Stomach smooth muscle (tissue), 2 donors: ENCODE data around the gene MZB1.
"Not testable (repeated sequence)": the region's sequence is repeated elsewhere in the genome, so short reads cannot be mapped to it uniquely, and the experiment has no call there.

Source experiments
- H3K27ac ChIP-seq: one replicate; pipeline ENCODE4 v1.7.0; 2013; ENCODE audit warnings: mild to moderate bottlenecking, low read length, inconsistent platforms
- H3K27me3 ChIP-seq, 2 donors: one replicate each; pipeline ENCODE4 v1.7.0; 2013; ENCODE audit warnings: low read length in 2 of 2; ENCODE audit not compliant: insufficient read depth in 2 of 2, control insufficient read depth in 1 of 2
- H3K36me3 ChIP-seq, 2 donors: one replicate each; pipeline ENCODE4 v1.7.0; 2013; ENCODE audit warnings: low read length in 2 of 2; ENCODE audit not compliant: control insufficient read depth in 2 of 2, insufficient read depth in 2 of 2
- H3K4me1 ChIP-seq: one replicate; pipeline ENCODE4 v1.7.0; 2013; ENCODE audit warnings: low read length; ENCODE audit not compliant: control insufficient read depth, insufficient read depth
- H3K4me3 ChIP-seq, 2 donors: one replicate each; pipeline ENCODE4 v1.7.0; 2013; ENCODE audit warnings: low read length in 2 of 2
- H3K9ac ChIP-seq, 2 donors: one replicate each; pipeline ENCODE4 v1.7.0; 2013; ENCODE audit warnings: low read length in 2 of 2, mild to moderate bottlenecking in 1 of 2
- H3K9me3 ChIP-seq, 2 donors: one replicate each; pipeline ENCODE4 v1.7.0; 2013; ENCODE audit warnings: low read length in 2 of 2; ENCODE audit not compliant: control insufficient read depth in 2 of 2
- donor health status: healthy.
- donor health status: Pancreatic carcinoma.

The MZB1 gene

GRCh38 chr5:139391570-139392323 is 2.0 kb upstream of the MZB1 start:
- Histone ChIP-seq H3K27ac (no peak overlapping the region), H3K27me3 (peaks cover 14 to 40% of the 10 kb centered on the region in 2 donors), H3K36me3 (no peaks in the 10 kb centered on the region), H3K4me3 (no peak overlapping the region), H3K4me1 (peaks cover 38% of the 10 kb centered on the region), H3K9me3 (no peaks in the 10 kb centered on the region), H3K9ac (no peak overlapping the region)

- Histone ChIP-seq H3K27ac (no peak overlapping the region), H3K9me3 (no peaks in the 10 kb centered on the region), H3K27me3 (peaks cover 14 to 40% of the 10 kb centered on the region in 2 donors), H3K4me1 (peaks cover 37% of the 10 kb centered on the region), H3K4me3 (no peak overlapping the region), H3K9ac (no peak overlapping the region), H3K36me3 (no peaks in the 10 kb centered on the region)
Observed at GRCh38 chr5:139390639-139391569, 1.2 kb upstream of the MZB1 start.

- H3K9ac ChIP-seq, result no peak overlapping the region
- no peak overlapping the region for H3K4me3 ChIP-seq
- H3K36me3 ChIP-seq, result no peaks in the 10 kb centered on the region
- no peak overlapping the region for H3K27ac ChIP-seq
- H3K9me3 ChIP-seq, result no peaks in the 10 kb centered on the region
- H3K4me1 ChIP-seq, result peaks cover 15% of the 10 kb centered on the region
- peaks cover 6 to 15% of the 10 kb centered on the region in 2 donors for H3K27me3 ChIP-seq
Observed at GRCh38 chr5:139388198-139388821, 1.4 kb downstream of the MZB1 start.

GRCh38 chr5:139387611-139388197 is 2.0 kb downstream of the MZB1 start:
- H3K36me3 ChIP-seq, result no peaks in the 10 kb centered on the region
- peaks cover under 1 to 9% of the 10 kb centered on the region in 2 donors for H3K27me3 ChIP-seq
- H3K4me1 ChIP-seq, result peaks cover 9% of the 10 kb centered on the region
- H3K9me3 ChIP-seq, result no peaks in the 10 kb centered on the region
- H3K9ac ChIP-seq, result no peak overlapping the region
- no peak overlapping the region for H3K4me3 ChIP-seq
- H3K27ac ChIP-seq, result no peak overlapping the region

GRCh38 chr5:139386956-139387355 is 2.8 kb downstream of the MZB1 start:
- H3K27me3 ChIP-seq, H3K9me3 ChIP-seq, H3K27ac ChIP-seq, H3K36me3 ChIP-seq, H3K4me1 ChIP-seq, H3K4me3 ChIP-seq, H3K9ac ChIP-seq: not testable (repeated sequence)

GRCh38 chr5:139386050-139386438 is 3.7 kb downstream of the MZB1 start:
- no peak overlapping the region for H3K4me3 ChIP-seq

GRCh38 chr5:139385061-139386049 is 4.4 kb downstream of the MZB1 start:
- Histone ChIP-seq H3K9ac (peak overlapping the region in 1 of 2 donors; percentile 21), H3K4me3 (peak overlapping the region in 1 of 2 donors; percentile 58), H3K27me3 (no peaks in the 10 kb centered on the region), H3K9me3 (no peaks in the 10 kb centered on the region), H3K27ac (no peak overlapping the region), H3K4me1 (peaks cover 3% of the 10 kb centered on the region), H3K36me3 (no peaks in the 10 kb centered on the region)

More at GRCh38 chr5:139386050-139386438, 3.7 kb downstream of the MZB1 start:
- H3K4me1 ChIP-seq, result peaks cover 3% of the 10 kb centered on the region
- H3K9me3 ChIP-seq, result no peaks in the 10 kb centered on the region
- no peaks in the 10 kb centered on the region for H3K36me3 ChIP-seq
- H3K27ac ChIP-seq, result no peak overlapping the region
- H3K9ac ChIP-seq, result no peak overlapping the region
- no peaks in the 10 kb centered on the region for H3K27me3 ChIP-seq

- no peaks in the 10 kb centered on the region for H3K27me3 ChIP-seq
- no peak overlapping the region for H3K9ac ChIP-seq
- H3K9me3 ChIP-seq, result no peaks in the 10 kb centered on the region
- H3K36me3 ChIP-seq, result no peaks in the 10 kb centered on the region
- no peak overlapping the region for H3K27ac ChIP-seq
- peaks cover 3% of the 10 kb centered on the region for H3K4me1 ChIP-seq
- peak overlapping the region in 1 of 2 donors; percentile 8 for H3K4me3 ChIP-seq
Observed at GRCh38 chr5:139384591-139385051, 5.1 kb downstream of the MZB1 start.

- Histone ChIP-seq H3K4me1 (peaks cover 3% of the 10 kb centered on the region), H3K36me3 (no peaks in the 10 kb centered on the region), H3K27ac (no peak overlapping the region), H3K9me3 (no peaks in the 10 kb centered on the region), H3K9ac (no peak overlapping the region), H3K4me3 (no peak overlapping the region), H3K27me3 (no peaks in the 10 kb centered on the region)
Observed at GRCh38 chr5:139383993-139384590, 5.6 kb downstream of the MZB1 start.
